Cardiac fibroblast (primary cell): ENCODE measurements around the gene GRPR.

Experiments
- DNase-seq, 2 donors: peaks; one replicate each; pipeline versions ENCODE4 v3.0.0 to v3.0.0-alpha.2; 2010; ENCODE audit warnings: low read depth in 2 of 2
- H3K4me3 ChIP-seq, 2 donors: replicated peaks in 1 of 2; 1 replicate in 1 of 2; 2 replicates in 1 of 2; pipeline ENCODE4 v1.5.1; 2011; ENCODE audit warnings: low read depth in 2 of 2, low read length in 2 of 2, mild to moderate bottlenecking in 2 of 2, moderate library complexity in 1 of 2
- TF ChIP-seq, protein P1 (sequence below): IDR thresholded peaks from one replicate; pipeline ENCODE4 v1.5.1; 2011; ENCODE audit warnings: low read depth, mild to moderate bottlenecking, low read length, inconsistent platforms

GRPR gene

GRCh38 chrX:16186380-16187007, 63.1 kb downstream of the GRPR start:
- no peak overlapping the region for H3K4me3 ChIP-seq
- TF ChIP-seq, protein P1, sequence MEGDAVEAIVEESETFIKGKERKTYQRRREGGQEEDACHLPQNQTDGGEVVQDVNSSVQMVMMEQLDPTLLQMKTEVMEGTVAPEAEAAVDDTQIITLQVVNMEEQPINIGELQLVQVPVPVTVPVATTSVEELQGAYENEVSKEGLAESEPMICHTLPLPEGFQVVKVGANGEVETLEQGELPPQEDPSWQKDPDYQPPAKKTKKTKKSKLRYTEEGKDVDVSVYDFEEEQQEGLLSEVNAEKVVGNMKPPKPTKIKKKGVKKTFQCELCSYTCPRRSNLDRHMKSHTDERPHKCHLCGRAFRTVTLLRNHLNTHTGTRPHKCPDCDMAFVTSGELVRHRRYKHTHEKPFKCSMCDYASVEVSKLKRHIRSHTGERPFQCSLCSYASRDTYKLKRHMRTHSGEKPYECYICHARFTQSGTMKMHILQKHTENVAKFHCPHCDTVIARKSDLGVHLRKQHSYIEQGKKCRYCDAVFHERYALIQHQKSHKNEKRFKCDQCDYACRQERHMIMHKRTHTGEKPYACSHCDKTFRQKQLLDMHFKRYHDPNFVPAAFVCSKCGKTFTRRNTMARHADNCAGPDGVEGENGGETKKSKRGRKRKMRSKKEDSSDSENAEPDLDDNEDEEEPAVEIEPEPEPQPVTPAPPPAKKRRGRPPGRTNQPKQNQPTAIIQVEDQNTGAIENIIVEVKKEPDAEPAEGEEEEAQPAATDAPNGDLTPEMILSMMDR: no peak
- DNase-seq: no peak

GRCh38 chrX:16187024-16187760, 63.8 kb downstream of the GRPR start:
- TF ChIP-seq, protein P1: no peak
- DNase-seq: no peak
- H3K4me3 ChIP-seq: no peak overlapping the region

- TF ChIP-seq, protein P1: no peak
- peak in 1 of 2 donors; percentile 39 for DNase-seq
- H3K4me3 ChIP-seq: no peak overlapping the region
These were observed 65.3 kb downstream of the GRPR start for GRCh38 chrX:16188687-16189086.

- H3K4me3 ChIP-seq: no peak overlapping the region
- DNase-seq: no peak
- TF ChIP-seq, protein P1: no peak
These were observed 68.2 kb downstream of the GRPR start for GRCh38 chrX:16191605-16192004.

- DNase-seq: peak in 1 of 2 donors; percentile 1
- H3K4me3 ChIP-seq: no peak overlapping the region
- TF ChIP-seq, protein P1: no peak
These were observed 73.5 kb downstream of the GRPR start for GRCh38 chrX:16196829-16197228.

GRCh38 chrX:16199343-16199742, 76.0 kb downstream of the GRPR start:
- no peak for DNase-seq
- TF ChIP-seq, protein P1: no peak
- no peak overlapping the region for H3K4me3 ChIP-seq
